ENCODE measurements around the gene MAU2. TPM values are rescaled to one million over a fixed set of nuclear protein-coding genes. Genes with fewer than 3 reads are reported as not detected.

MAU2 gene
- total and polyA plus RNA-seq, 2 of the 8 experiments (the other 6 are each of a cell fraction or from before 2014, with no cell fraction given): 32.0 to 40.8 TPM

DNA sequence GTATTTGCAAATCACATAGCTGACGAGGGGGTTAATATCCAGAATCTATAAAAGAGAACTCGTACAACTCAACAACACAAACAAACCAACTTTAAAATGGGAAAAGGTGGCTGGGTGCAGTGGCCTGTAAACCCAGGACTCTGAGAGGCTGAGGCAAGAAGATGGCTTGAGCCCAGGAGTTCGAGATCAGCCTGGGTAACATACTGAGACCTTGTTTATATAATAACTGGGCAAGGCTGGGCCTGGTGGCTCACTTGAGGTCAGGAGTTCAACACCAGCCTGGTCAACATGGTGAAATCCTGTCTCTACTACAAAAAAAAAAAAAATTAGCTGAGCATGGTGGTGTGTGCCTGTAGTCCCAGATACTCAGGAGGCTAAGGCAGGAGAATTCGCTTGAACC lies 25.7 kb upstream of the MAU2 start:
- ChIA-PET CTCF (ENCODE audit: partially characterized antibody) (interaction anchor here (0.6 to 0.8 kb wide), 4 partner anchors 14 to 1901 kb away, joined by 3 to 5 read pairs (median 3); no protein-coding TSS in a partner anchor), POLR2A (ENCODE audit: partially characterized antibody) (interaction anchor here (0.6 to 2.5 kb wide), 5 partner anchors 10 to 146 kb away, joined by 3 to 11 read pairs (median 4); no protein-coding TSS in a partner anchor)
- Histone ChIP-seq H4K8ac (ENCODE audit: extremely low read depth, insufficient read depth, low read length) (no peak overlapping the region), H3K14ac (ENCODE audit: insufficient read length) (no peak overlapping the region), H3K79me1 (ENCODE audit: low read depth, low read length) (no peaks in the 10 kb centered on the region), H3K9ac (replicated peaks in 1 of 4; ENCODE audit: extremely low read depth in 1 of 4, low read depth in 3 of 4, low read length in 3 of 4) (no peak overlapping the region), H3K56ac (replicated peaks; ENCODE audit: insufficient read length, low read depth, low read length) (no peak overlapping the region), H4K91ac (replicated peaks; ENCODE audit: insufficient read length, low read length) (no peak overlapping the region), H2BK15ac (ENCODE audit: low read length) (no peak overlapping the region), H3K36me3 (ENCODE audit: control insufficient read depth in 2 of 4, insufficient read depth in 4 of 4, low read length in 3 of 4) (peaks cover 3 to 31% (median 16%) of the 10 kb centered on the region in 4 experiments; a peak in 6 of 8 replicates), H3K4me1 (replicated peaks in 1 of 4; ENCODE audit: control insufficient read depth in 3 of 4, insufficient read depth in 4 of 4, low read length in 3 of 4) (no peaks in the 10 kb centered on the region), H3K9me3 (ENCODE audit: insufficient read depth in 2 of 2, low read depth in 1 of 2, low read length in 1 of 2) (no peaks in the 10 kb centered on the region), H4K20me1 (replicated peaks in 1 of 2; ENCODE audit: control insufficient read depth in 1 of 2, insufficient read depth in 2 of 2, low read length in 2 of 2) (peaks cover 0 to 2% of the 10 kb centered on the region in 2 experiments), H3K4me3 (ENCODE audit: extremely low read depth in 1 of 4, insufficient read depth in 2 of 4, low read depth in 3 of 4, low read length in 4 of 4) (no peak overlapping the region), H2BK5ac (ENCODE audit: low read depth, low read length) (no peak overlapping the region), H2AFZ (ENCODE audit: low read length) (no peak overlapping the region), H4K5ac (ENCODE audit: insufficient read length, low read depth, low read length) (no peak overlapping the region), H3K79me2 (ENCODE audit: control insufficient read depth in 1 of 2, insufficient read depth in 2 of 2, low read length in 2 of 2) (no peaks in the 10 kb centered on the region), H3K27ac (ENCODE audit: low read depth, low read length) (no peak overlapping the region), H3K27me3 (replicated peaks in 1 of 4; ENCODE audit: control insufficient read depth in 3 of 4, extremely low read depth in 1 of 4, insufficient read depth in 3 of 4, low read length in 3 of 4) (no peaks in the 10 kb centered on the region), H2BK20ac (ENCODE audit: low read length) (no peak overlapping the region), H3K4me2 (ENCODE audit: insufficient read depth in 1 of 2, low read depth in 2 of 2, low read length in 2 of 2) (no peak overlapping the region), H3K18ac (ENCODE audit: extremely low read depth, low read length) (no peak overlapping the region), H2AK5ac (ENCODE audit: low read depth, low read length) (no peak overlapping the region), H2BK120ac (replicated peaks; ENCODE audit: low read depth, low read length) (no peak overlapping the region), H3K23me2 (ENCODE audit: low read depth, low read length) (no peaks in the 10 kb centered on the region), H3K23ac (ENCODE audit: insufficient read length) (no peak overlapping the region), H2BK12ac (ENCODE audit: low read depth, low read length) (no peak overlapping the region), H3K4ac (replicated peaks; ENCODE audit: insufficient read length, low read depth, low read length) (no peak overlapping the region)
- no peak for FAIRE-seq
- whole genome bisulfite sequencing, 2 experiments (ENCODE audit: extremely low coverage in 1 of 2, insufficient coverage in 1 of 2, insufficient read length in 1 of 2, insufficient replicate concordance in 2 of 2, low coverage in 1 of 2, low lambda C conversion rate in 2 of 2, missing lambda C conversion rate in 1 of 2): 87% methylated on average over 4 of the region's 4 CpGs; no CpG with 5 or more reads in 1 of the 2 experiments
- DNase-seq (ENCODE audit: low read depth in 1 of 2, low spot score in 2 of 2): no peak
- no peak for TF ChIP-seq ATF3 (IDR thresholded peaks at IDR 0.05; ENCODE audit: insufficient read depth, low read depth, low read length)
- no peak for TF ChIP-seq SAP30 (IDR thresholded peaks at IDR 0.05; ENCODE audit: insufficient read depth, insufficient replicate concordance, low read length)
- no peak for TF ChIP-seq EP300 (IDR thresholded peaks at IDR 0.05; ENCODE audit: borderline replicate concordance in 1 of 2, low read depth in 2 of 2, low read length in 2 of 2)
- TF ChIP-seq HDAC2 (IDR thresholded peaks at IDR 0.05; ENCODE audit: borderline replicate concordance in 1 of 2, low read depth in 2 of 2, low read length in 2 of 2): no peak
